ENCODE measurements around the gene CHST14.

The CHST14 gene

DNA sequence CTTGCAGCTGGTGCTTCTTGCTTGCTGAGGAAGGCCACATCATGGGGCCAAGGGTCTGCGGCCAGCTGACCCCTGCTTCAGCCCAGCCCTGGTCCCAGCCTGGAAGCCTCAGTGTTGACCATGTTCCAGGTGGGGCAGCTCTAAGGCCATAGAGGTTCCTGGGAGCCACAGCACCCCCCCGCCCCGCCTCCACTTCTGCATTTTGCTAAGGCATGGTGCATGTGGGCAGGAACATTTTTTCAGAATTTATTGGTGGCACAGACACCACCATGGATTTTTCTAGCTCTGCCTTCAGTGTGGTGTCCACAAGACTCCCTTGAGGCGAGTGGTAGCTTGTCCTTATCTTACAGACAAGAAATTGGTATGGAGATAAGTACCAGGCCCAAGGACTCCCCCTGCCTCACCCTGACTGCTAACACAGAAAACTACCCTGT lies 1.9 kb upstream of the CHST14 start:
- no peak for TF ChIP-seq POLR2A (IDR thresholded peaks at IDR 0.05; ENCODE audit: low read depth, low read length)
- peak; percentile 46 for TF ChIP-seq SPI1 (IDR thresholded peaks at IDR 0.05; ENCODE audit: low read depth, low read length)
- DNase-seq (ENCODE audit: insufficient read length, low spot score) (no peak), FAIRE-seq (no peak)

DNA sequence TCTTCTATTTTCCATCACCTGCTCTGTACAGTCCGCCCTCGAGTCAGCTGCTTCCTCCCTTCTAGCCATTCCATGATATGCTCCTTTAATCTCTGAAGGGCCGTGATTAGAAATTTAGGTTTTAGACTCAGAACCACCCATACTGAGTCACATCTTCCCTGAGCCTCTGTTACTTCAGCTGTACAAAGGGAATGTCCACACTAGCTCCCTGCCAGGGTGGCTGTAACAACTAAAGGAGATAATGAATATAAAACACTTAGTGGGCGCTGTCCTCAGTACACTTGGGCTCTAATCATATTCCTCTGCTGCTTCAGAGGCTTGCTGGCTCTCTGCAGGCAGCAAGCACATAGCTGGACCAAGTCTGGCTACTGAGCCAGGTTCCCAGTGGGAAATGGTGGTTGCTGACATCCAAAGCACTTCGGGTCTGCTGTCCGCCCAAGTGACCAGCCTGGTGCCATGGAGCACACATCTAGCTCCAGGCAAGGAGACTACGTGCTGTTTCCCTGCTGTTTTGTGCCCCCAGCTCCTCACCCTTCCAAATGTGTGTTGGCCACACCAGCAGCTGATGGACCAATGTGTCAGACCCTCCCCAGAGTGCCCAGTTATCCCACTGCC lies 901 bp upstream of the CHST14 start:
- no peak for TF ChIP-seq POU2F2 (IDR thresholded peaks at IDR 0.05; ENCODE audit: low read depth, low read length)
- no peak for TF ChIP-seq SPI1 (IDR thresholded peaks at IDR 0.05; ENCODE audit: low read depth, low read length)
- no peak for TF ChIP-seq POLR2A (IDR thresholded peaks at IDR 0.05; ENCODE audit: low read depth, low read length)
- no peak for TF ChIP-seq TAF1 (IDR thresholded peaks at IDR 0.05; ENCODE audit: low read depth, low read length)
- TF ChIP-seq PAX5 (IDR thresholded peaks at IDR 0.05; ENCODE audit: insufficient read depth, low read length, severe bottlenecking): no peak
- TF ChIP-seq POLR2AphosphoS5 (IDR thresholded peaks at IDR 0.05; ENCODE audit: low read depth, low read length): no peak
- DNase-seq (ENCODE audit: insufficient read length, low spot score): no peak
- no peak for FAIRE-seq

- FAIRE-seq: peak; percentile 83
- TF ChIP-seq POLR2A (IDR thresholded peaks at IDR 0.05; ENCODE audit: low read depth, low read length) (no peak), TAF1 (IDR thresholded peaks at IDR 0.05; ENCODE audit: low read depth, low read length) (no peak), POLR2AphosphoS5 (IDR thresholded peaks at IDR 0.05; ENCODE audit: low read depth, low read length) (no peak), POU2F2 (IDR thresholded peaks at IDR 0.05; ENCODE audit: low read depth, low read length) (no peak), SPI1 (IDR thresholded peaks at IDR 0.05; ENCODE audit: low read depth, low read length) (no peak), PAX5 (IDR thresholded peaks at IDR 0.05; ENCODE audit: insufficient read depth, low read length, severe bottlenecking) (no peak)
- DNase-seq (ENCODE audit: insufficient read length, low spot score): no peak
Measured at GRCh38 chr15:40471105-40471807, 472 bp downstream of the CHST14 start.

DNA sequence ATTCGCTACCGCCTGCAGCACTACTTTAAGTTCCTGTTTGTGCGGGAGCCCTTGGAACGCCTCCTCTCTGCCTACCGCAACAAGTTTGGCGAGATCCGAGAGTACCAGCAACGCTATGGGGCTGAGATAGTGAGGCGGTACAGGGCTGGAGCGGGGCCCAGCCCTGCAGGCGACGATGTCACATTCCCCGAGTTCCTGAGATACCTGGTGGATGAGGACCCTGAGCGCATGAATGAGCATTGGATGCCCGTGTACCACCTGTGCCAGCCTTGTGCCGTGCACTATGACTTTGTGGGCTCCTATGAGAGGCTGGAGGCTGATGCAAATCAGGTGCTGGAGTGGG lies 995 bp downstream of the CHST14 start:
- no peak for FAIRE-seq
- DNase-seq (ENCODE audit: insufficient read length, low spot score): no peak
- no peak for TF ChIP-seq POLR2AphosphoS5 (IDR thresholded peaks at IDR 0.05; ENCODE audit: low read depth, low read length)
- no peak for TF ChIP-seq POU2F2 (IDR thresholded peaks at IDR 0.05; ENCODE audit: low read depth, low read length)
- TF ChIP-seq PAX5 (IDR thresholded peaks at IDR 0.05; ENCODE audit: insufficient read depth, low read length, severe bottlenecking): no peak
- TF ChIP-seq POLR2A (IDR thresholded peaks at IDR 0.05; ENCODE audit: low read depth, low read length): no peak
- no peak for TF ChIP-seq TAF1 (IDR thresholded peaks at IDR 0.05; ENCODE audit: low read depth, low read length)
- TF ChIP-seq SPI1 (IDR thresholded peaks at IDR 0.05; ENCODE audit: low read depth, low read length): no peak

DNA sequence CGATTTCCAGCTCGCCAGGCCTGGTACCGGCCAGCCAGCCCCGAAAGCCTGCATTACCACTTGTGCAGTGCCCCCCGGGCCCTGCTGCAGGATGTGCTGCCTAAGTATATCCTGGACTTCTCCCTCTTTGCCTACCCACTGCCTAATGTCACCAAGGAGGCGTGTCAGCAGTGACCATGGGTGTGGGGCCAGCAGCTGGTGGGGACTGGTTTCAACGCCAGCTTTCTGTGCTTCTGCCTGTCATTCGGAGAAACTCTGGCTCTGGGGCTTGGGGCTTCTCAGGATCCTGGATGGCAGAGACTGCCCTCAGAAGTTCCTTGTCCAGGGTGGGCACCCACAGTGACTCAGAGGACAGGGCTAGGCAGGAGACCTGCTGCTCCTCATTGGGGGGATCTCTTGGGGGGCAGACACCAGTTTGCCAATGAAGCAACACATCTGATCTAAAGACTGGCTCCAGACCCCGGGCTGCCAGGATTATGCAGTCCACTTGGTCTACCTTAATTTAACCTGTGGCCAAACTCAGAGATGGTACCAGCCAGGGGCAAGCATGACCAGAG lies 1.5 kb downstream of the CHST14 start:
- TF ChIP-seq SPI1 (IDR thresholded peaks at IDR 0.05; ENCODE audit: low read depth, low read length): no peak
- TF ChIP-seq PAX5 (IDR thresholded peaks at IDR 0.05; ENCODE audit: insufficient read depth, low read length, severe bottlenecking): no peak
- TF ChIP-seq POLR2A (IDR thresholded peaks at IDR 0.05; ENCODE audit: low read depth, low read length): no peak
- TF ChIP-seq POU2F2 (IDR thresholded peaks at IDR 0.05; ENCODE audit: low read depth, low read length): no peak
- TF ChIP-seq TAF1 (IDR thresholded peaks at IDR 0.05; ENCODE audit: low read depth, low read length): no peak
- TF ChIP-seq POLR2AphosphoS5 (IDR thresholded peaks at IDR 0.05; ENCODE audit: low read depth, low read length): no peak
- FAIRE-seq: no peak
- no peak for DNase-seq (ENCODE audit: insufficient read length, low spot score)

GRCh38 chr15:40474581-40474980 lies 3.8 kb downstream of the CHST14 start:
- no peak for TF ChIP-seq SPI1 (IDR thresholded peaks at IDR 0.05; ENCODE audit: low read depth, low read length)
- no peak for TF ChIP-seq POU2F2 (IDR thresholded peaks at IDR 0.05; ENCODE audit: low read depth, low read length)
- TF ChIP-seq PAX5 (IDR thresholded peaks at IDR 0.05; ENCODE audit: insufficient read depth, low read length, severe bottlenecking): no peak
- no peak for TF ChIP-seq POLR2AphosphoS5 (IDR thresholded peaks at IDR 0.05; ENCODE audit: low read depth, low read length)
- TF ChIP-seq TAF1 (IDR thresholded peaks at IDR 0.05; ENCODE audit: low read depth, low read length): no peak
- TF ChIP-seq POLR2A (IDR thresholded peaks at IDR 0.05; ENCODE audit: low read depth, low read length): no peak
- FAIRE-seq (no peak), DNase-seq (ENCODE audit: insufficient read length, low spot score) (no peak)

DNA sequence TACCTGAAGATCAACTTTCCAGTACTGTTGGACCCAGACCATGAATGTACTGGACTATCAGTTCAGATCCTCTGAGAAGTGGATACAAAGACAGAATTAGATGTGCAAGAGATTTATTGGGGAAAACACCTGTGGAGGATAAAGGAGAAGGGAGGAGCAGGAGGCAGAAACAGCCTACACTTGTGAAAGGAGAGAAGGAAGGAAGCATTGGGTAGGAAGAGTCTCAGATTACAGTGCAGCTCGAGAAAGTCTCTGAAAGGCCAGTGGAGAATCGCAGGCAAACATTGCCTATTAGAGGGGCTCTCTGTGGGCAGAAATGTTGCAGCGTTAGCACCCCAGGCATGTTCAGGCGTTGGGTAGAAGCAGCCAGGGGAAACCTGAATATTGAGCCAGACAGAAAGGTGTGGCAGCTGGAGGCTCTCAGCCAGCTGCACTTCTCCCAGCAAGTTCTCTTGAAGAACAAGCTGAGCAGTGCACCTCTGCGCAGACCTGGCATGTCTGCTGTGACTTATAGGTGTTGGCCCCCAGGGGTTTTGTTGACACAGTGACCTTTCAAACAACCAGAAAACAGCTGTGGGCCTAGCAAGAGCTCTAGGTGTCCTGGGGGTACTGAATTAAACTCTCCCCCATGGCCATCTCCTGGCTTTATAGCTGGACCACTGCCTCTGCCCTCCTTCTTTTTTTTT lies 7.0 kb downstream of the CHST14 start:
- TF ChIP-seq POU2F2 (IDR thresholded peaks at IDR 0.05; ENCODE audit: low read depth, low read length): no peak
- TF ChIP-seq SPI1 (IDR thresholded peaks at IDR 0.05; ENCODE audit: low read depth, low read length): no peak
- TF ChIP-seq POLR2A (IDR thresholded peaks at IDR 0.05; ENCODE audit: low read depth, low read length): no peak
- no peak for TF ChIP-seq POLR2AphosphoS5 (IDR thresholded peaks at IDR 0.05; ENCODE audit: low read depth, low read length)
- TF ChIP-seq PAX5 (IDR thresholded peaks at IDR 0.05; ENCODE audit: insufficient read depth, low read length, severe bottlenecking): no peak
- no peak for TF ChIP-seq TAF1 (IDR thresholded peaks at IDR 0.05; ENCODE audit: low read depth, low read length)
- DNase-seq (ENCODE audit: insufficient read length, low spot score): no peak
- FAIRE-seq: no peak

DNA sequence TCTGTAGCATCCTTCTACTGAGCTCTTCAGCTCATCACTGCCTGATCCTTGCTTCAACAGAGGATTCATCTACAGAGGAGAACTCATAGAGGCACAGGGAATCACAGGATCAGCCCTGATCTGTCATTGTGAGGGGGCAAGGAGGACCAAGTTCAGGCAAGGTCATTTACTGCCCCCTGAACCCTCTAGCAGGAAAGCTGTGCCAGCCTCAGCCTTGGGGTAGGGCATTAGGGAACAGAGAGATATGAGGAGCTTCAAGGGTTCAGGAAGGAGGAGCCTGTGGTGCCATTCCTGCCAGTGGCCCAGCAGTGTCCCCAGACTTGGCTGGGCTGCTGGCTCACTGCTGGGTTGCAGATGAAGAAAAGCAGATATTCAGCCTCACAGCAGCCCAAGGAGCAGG lies 8.2 kb downstream of the CHST14 start:
- FAIRE-seq (no peak), DNase-seq (ENCODE audit: insufficient read length, low spot score) (no peak)
- TF ChIP-seq SPI1 (IDR thresholded peaks at IDR 0.05; ENCODE audit: low read depth, low read length): no peak
- TF ChIP-seq POLR2A (IDR thresholded peaks at IDR 0.05; ENCODE audit: low read depth, low read length): no peak
- no peak for TF ChIP-seq POLR2AphosphoS5 (IDR thresholded peaks at IDR 0.05; ENCODE audit: low read depth, low read length)
- no peak for TF ChIP-seq TAF1 (IDR thresholded peaks at IDR 0.05; ENCODE audit: low read depth, low read length)
- TF ChIP-seq POU2F2 (IDR thresholded peaks at IDR 0.05; ENCODE audit: low read depth, low read length): no peak
- TF ChIP-seq PAX5 (IDR thresholded peaks at IDR 0.05; ENCODE audit: insufficient read depth, low read length, severe bottlenecking): no peak

GRCh38 chr15:40481341-40482074 lies 10.7 kb downstream of the CHST14 start:
- FAIRE-seq (no peak), DNase-seq (ENCODE audit: insufficient read length, low spot score) (no peak)
- TF ChIP-seq POLR2A (IDR thresholded peaks at IDR 0.05; ENCODE audit: low read depth, low read length): no peak
- no peak for TF ChIP-seq POU2F2 (IDR thresholded peaks at IDR 0.05; ENCODE audit: low read depth, low read length)
- TF ChIP-seq TAF1 (IDR thresholded peaks at IDR 0.05; ENCODE audit: low read depth, low read length): no peak
- no peak for TF ChIP-seq SPI1 (IDR thresholded peaks at IDR 0.05; ENCODE audit: low read depth, low read length)
- TF ChIP-seq PAX5 (IDR thresholded peaks at IDR 0.05; ENCODE audit: insufficient read depth, low read length, severe bottlenecking): no peak
- TF ChIP-seq POLR2AphosphoS5 (IDR thresholded peaks at IDR 0.05; ENCODE audit: low read depth, low read length): no peak
